Dedifferentiated amniotic fluid mesenchymal stem cell (primary cell): ENCODE results near the gene TMC1.
"Not testable (repeated sequence)": the region's sequence is repeated elsewhere in the genome, so short reads cannot be mapped to it uniquely, and the experiment has no call there.

Source experiments
- DNase-seq: peaks from one replicate; pipeline ENCODE4 v3.0.0-alpha.2; 2016; ENCODE audit errors: extremely low spot score

Gene TMC1

GRCh38 chr9:72817413-72817812 is 296.0 kb downstream of the TMC1 start:
- DNase-seq = no peak

GRCh38 chr9:72818385-72818784 is 297.0 kb downstream of the TMC1 start:
- DNase-seq = no peak

GRCh38 chr9:72823971-72824370 is 302.6 kb downstream of the TMC1 start:
- no peak for DNase-seq

GRCh38 chr9:72826996-72827949 is 305.9 kb downstream of the TMC1 start:
- DNase-seq = no peak

- no peak for DNase-seq
These were observed 306.7 kb downstream of the TMC1 start for GRCh38 chr9:72827950-72828731.

- DNase-seq = no peak
These were observed 313.6 kb downstream of the TMC1 start for GRCh38 chr9:72834994-72835393.

GRCh38 chr9:72836790-72837189 is 315.4 kb downstream of the TMC1 start:
- no peak for DNase-seq

- peak; percentile 57 for DNase-seq
These were observed 317.7 kb downstream of the TMC1 start for GRCh38 chr9:72839085-72839484.

- DNase-seq = no peak
These were observed 322.4 kb downstream of the TMC1 start for GRCh38 chr9:72843520-72844439.

GRCh38 chr9:72844440-72844768 is 323.0 kb downstream of the TMC1 start:
- no peak for DNase-seq

GRCh38 chr9:72845052-72845451 is 323.6 kb downstream of the TMC1 start:
- not testable (repeated sequence) for DNase-seq

- DNase-seq = not testable (repeated sequence)
These were observed 328.8 kb downstream of the TMC1 start for GRCh38 chr9:72850209-72850608.

- no peak for DNase-seq
These were observed 333.9 kb downstream of the TMC1 start for GRCh38 chr9:72855321-72855720.

GRCh38 chr9:72855890-72856523 is 334.6 kb downstream of the TMC1 start:
- no peak for DNase-seq

GRCh38 chr9:72856972-72857623 is 335.7 kb downstream of the TMC1 start:
- peak; percentile 81 for DNase-seq

- no peak for DNase-seq
These were observed 336.2 kb downstream of the TMC1 start for GRCh38 chr9:72857624-72857996.

- DNase-seq = no peak
These were observed 336.9 kb downstream of the TMC1 start for GRCh38 chr9:72858089-72858912.

GRCh38 chr9:72862788-72863187 is 341.4 kb downstream of the TMC1 start:
- not testable (repeated sequence) for DNase-seq

- DNase-seq = no peak
These were observed 342.2 kb downstream of the TMC1 start for GRCh38 chr9:72863456-72864094.
